HG03066 (cell line): ENCODE results near the gene NUBPL.
"Not testable (repeated sequence)": the region's sequence is repeated elsewhere in the genome, so short reads cannot be mapped to it uniquely, and the experiment has no call there.

Experiments used
- ATAC-seq: cut with Tn5 transposase; IDR thresholded peaks from one replicate; pipeline ENCODE4 v1.9.1; 2021; ENCODE audit warnings: low read depth; ENCODE audit not compliant: unreplicated experiment

Gene NUBPL

GRCh38 chr14:31718585-31718984 is 157.4 kb downstream of the NUBPL start:
- ATAC-seq = no peak

GRCh38 chr14:31718985-31719384 is 157.8 kb downstream of the NUBPL start:
- no peak for ATAC-seq

DNA sequence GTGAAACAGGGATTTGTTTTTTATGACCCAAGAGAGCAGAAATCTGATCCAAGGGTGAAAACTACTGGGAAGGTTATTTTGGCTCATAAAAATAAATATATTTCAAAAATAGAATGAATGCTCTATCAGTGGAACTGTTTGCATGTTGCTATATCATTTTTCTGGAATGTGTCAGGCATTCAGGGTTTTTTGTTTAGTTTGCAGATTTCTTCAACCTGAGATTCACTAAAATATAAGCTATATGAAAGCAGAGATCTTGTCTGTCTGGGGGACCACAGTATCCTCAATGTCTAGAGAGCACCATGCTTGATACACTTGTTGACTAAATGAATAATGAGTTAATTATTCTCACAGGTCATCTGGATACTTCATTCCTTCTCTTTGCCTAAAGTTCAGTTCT is 165.1 kb downstream of the NUBPL start:
- no peak for ATAC-seq

DNA sequence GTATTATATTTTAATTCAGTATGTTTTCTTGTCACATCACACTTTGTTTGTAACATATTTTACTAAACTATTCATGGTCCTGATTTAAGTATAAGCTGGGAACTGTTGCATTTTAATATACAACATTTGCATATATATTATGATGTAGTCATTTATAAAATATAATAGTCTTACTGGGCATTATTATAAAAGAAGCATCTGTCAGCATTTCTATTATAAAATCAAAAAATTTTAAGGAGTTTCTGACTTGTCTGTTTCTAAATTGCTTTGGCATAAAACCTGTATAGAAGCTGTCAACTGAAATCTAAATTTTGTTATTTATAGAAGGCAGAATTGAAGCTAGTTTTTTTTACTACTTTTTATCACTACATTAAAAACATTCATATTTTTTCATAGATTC is 166.6 kb downstream of the NUBPL start:
- ATAC-seq = no peak

DNA sequence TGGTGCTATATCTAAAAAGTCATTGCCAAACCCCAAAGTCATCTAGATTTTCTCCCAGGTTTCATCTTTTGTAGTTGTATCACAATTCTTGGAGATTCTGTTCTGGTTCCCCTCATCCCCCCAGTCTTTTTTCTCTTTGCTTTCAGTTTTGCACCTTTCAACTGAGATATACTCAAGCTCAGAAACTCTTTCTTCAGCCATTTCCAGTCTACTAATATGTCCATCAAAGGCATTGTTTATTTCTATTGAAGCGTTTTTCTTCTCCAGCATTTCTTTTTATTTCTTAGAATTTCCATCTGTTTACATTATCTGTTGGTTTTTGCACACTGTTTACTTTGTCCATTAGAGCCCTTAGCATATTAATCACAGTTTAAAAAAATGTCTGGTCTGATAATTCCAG is 179.5 kb downstream of the NUBPL start:
- ATAC-seq = no peak

- ATAC-seq = no peak
Observed at GRCh38 chr14:31745741-31746140, 184.5 kb downstream of the NUBPL start.

DNA sequence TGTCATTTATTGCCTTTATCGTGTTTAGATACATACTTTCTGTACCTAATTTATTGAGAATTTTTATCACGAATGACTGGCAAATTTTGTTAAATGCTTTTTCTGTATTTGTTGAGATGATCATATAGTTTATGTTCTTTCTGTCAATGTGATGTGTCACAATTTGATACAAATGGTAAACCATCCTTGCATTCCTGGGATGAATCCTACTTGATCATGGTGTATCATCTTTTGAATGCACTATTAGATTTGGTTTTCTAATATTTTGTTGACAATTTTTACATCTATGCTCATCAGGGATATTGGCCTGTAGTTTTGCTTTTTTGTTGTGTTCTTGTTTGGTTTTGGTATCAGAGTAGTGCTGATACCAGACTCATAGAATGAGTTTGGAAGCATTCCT is 185.1 kb downstream of the NUBPL start:
- ATAC-seq = no peak

DNA sequence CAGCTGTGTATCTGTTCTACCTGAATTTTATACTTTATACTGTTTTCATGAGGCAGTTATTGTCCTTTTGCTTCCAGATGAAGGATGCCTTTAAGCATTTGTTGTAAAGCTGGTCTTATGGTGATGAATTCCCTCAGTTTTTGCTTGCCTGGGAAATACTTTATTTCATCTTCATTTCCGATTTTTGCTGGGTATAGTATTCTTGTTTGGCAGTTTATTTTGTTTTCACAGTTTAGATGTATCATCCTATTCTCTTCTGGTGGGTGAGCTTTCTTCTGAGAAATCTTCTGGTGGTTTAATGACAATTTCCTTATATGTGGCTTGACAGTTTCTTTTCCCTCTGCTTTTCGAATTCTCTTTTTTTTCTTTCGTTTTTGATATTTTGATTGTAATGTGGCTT is 188.1 kb downstream of the NUBPL start:
- no peak for ATAC-seq

GRCh38 chr14:31751047-31751446 is 189.8 kb downstream of the NUBPL start:
- not testable (repeated sequence) for ATAC-seq

- no peak for ATAC-seq
Observed at GRCh38 chr14:31752867-31753661, 191.9 kb downstream of the NUBPL start.

- ATAC-seq = no peak
Observed at GRCh38 chr14:31758941-31759340, 197.7 kb downstream of the NUBPL start.

DNA sequence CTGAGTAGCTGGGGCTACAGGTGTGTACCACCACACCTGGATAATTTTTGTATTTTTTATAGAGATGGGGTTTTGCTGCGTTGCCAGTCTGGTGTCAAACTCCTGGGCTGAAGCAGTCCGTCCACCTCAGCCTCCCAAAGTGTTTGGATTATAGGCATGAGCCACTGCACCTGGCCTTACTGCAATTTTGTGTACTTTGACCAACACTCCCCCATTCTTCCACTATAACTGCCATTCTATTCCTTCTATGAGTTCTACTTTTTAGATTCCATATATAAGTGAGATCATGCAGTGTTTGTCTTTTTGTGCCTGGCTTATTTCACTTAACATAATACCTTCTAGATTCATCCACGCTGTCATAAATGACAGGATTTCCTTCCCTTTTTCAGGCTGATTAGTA is 199.1 kb downstream of the NUBPL start:
- no peak for ATAC-seq

DNA sequence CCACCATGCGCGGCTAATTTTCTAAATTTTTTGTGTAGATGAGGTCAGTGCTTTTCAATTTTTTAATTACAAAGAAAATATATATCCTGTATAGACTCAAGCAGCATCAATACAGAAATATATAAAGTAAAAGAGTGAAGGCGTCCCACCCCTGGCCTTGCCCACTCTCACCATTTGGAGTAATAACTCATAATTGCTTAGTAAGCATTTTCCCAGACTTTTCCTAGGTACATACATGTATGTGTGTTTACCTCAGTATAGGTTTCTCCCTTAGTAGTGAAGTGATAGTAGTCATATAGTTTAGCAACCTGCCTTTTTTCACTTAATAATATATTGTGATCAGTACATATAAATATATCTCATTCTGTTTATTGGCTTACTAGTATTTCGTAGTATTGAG is 200.1 kb downstream of the NUBPL start:
- no peak for ATAC-seq

GRCh38 chr14:31763041-31763440 is 201.8 kb downstream of the NUBPL start:
- ATAC-seq = no peak

DNA sequence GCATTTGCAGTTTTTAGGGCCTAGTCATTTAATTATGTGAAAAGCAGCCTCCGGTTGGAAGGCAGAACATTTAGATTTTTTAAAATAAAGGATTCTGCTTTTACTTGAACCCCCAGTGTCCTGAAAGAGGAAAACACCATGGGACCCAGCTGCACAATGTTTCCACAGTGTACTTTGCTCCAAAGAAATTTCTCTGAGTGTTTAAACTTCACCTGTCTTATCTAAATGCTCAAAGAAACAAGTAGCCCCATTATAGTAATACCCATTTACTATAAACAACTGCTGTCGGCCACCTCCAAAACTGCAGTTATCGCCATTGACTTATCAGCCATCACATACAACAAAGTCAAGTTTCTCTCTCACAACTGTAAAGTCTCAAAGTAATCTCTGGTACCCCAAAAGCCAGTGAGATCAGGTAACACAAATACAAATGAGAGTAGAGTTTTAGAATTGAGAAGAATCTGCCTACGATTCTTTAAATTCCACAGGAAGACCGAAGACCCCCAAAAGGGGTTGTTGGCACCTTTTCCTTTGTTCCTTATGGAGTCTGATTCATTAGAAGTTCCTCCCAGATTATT is 205.2 kb downstream of the NUBPL start:
- ATAC-seq = no peak

GRCh38 chr14:31768355-31768754 is 207.2 kb downstream of the NUBPL start:
- no peak for ATAC-seq

DNA sequence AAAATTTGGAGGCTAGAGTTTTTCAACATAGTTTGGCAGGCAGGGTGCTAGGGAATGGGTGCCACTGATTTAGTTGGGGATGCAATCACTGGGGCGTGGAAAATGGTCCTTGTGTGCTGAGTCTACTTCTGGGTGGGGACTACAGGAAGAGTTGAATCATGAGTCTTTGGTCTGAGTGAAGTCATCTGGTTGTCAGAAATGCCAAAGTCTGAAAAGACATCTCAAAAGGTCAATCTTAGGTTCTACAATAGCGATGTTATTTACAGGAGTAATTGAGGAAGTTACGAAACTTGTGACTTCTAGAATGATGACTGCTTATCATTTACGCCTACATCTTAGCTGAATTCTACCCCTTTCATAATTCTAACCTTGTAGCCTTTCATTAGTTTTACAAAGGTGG is 209.1 kb downstream of the NUBPL start:
- no peak for ATAC-seq

DNA sequence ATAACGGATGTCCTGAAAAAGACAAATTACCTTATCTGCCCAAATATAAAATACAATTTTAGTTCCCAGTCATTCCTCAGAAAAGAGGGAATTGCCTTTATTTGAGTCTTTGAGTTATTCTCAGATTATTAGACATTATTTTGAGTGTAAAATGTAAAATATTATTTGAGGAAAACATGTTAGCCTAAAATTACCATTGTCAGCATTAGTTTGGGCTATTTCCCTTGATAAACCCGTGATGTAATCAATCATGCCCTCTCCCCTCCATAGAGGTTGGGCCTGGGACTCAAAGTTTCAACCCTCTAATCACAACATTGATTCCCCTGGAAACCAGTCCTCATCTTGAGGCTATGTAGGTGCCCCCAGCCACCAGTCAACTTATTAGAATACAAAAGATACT is 213.4 kb downstream of the NUBPL start:
- no peak for ATAC-seq

DNA sequence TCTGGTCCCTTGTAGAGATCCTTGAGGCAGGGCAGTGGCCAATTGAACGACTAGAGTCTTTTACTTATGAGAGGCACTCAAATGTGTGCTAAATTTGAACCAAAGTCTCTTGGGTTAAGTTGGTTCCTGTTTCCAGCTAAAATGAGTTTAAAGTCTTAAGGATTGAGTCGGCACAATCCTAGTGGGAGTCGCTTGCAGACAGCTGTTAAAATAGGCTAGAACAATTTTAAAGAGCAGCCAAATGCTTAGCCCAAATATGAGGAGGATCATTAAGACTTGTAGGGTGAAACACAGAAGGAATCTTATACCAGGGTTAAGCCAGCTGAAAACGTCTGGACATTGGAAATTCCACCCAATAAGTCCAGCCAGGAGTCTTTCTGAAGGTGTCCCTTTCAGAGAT is 216.1 kb downstream of the NUBPL start:
- ATAC-seq = no peak

DNA sequence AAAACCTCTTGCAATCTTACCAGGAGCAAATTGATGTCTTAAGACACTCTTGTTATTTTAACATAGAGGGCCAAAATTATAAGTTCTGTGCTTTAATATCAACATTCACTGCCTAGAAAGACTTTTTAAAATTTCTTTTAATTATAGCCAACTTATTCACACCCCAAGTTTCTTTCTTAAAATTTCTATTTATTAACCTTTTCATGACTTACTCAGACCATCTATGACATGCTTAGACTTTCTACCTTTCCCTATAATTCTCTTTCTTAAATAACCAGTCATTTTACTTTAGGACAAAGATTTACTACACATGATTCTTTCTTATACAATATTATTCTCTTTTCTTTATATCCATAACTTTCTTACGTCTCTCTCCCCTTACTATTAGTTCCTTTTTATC is 220.4 kb downstream of the NUBPL start:
- no peak for ATAC-seq

- ATAC-seq = no peak
Observed at GRCh38 chr14:31785574-31785973, 224.4 kb downstream of the NUBPL start.

DNA sequence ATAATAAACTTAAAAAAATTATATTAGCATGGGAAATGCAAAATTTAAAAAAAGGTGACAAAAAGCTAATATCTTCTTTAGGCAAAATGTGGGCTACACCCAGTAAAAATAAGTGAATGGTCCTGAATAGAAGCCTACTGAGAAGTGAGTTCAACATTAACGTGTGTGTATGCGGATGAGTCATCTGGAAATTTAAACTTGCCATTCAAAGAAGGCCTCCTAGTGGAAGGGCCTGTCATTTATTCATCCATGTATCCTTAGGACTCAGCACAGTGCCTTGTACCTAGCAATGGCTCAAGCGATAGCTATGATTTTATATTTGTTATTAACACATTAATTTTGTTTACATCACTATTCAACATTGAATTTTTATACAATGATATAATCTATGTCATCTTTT is 226.2 kb downstream of the NUBPL start:
- no peak for ATAC-seq
